SK-N-SH treated with all-trans-retinoic acid at 6 μM for 48 hours (cell line): ENCODE results near the gene IQCH.

Source experiments
- ATAC-seq: fragments of 200-7000 bp; cut with Tn5 transposase; 3 replicates; pipeline ENCODE4 v1.9.1; 2020; ENCODE audit warnings: mild to moderate bottlenecking, moderate library complexity
- ARNTL ChIP-seq: fragments of 450-650 bp; formaldehyde crosslinking; IDR thresholded peaks from 2 replicates; pipeline ENCODE4 v1.5.0; 2020; ENCODE audit warnings: low read depth, mild to moderate bottlenecking, moderate library complexity, borderline replicate concordance
- CSDC2 ChIP-seq: fragments of 250-450 bp; sonication (Bioruptor Pico); IDR thresholded peaks from 2 replicates; pipeline ENCODE4 v1.5.0; 2020; ENCODE audit warnings: mild to moderate bottlenecking, moderate library complexity
- GLIS3 ChIP-seq: fragments of 250-450 bp; sonication (Bioruptor Pico); IDR thresholded peaks from 2 replicates; pipeline ENCODE4 v1.5.0; 2020; ENCODE audit warnings: mild to moderate bottlenecking, moderate library complexity
- ISL1 ChIP-seq: fragments of 250-450 bp; sonication (Bioruptor Pico); IDR thresholded peaks from 2 replicates; pipeline ENCODE4 v2.1.2; 2022; ENCODE audit warnings: mild to moderate bottlenecking, moderate library complexity
- OSR1 ChIP-seq: fragments of 250-450 bp; sonication (Bioruptor Pico); IDR thresholded peaks from 2 replicates; pipeline ENCODE4 v1.8.0; 2022; ENCODE audit warnings: moderate library complexity, mild to moderate bottlenecking, inconsistent platforms
- PATZ1 ChIP-seq: fragments of 250-450 bp; sonication (Bioruptor Pico); IDR thresholded peaks from 2 replicates; pipeline ENCODE4 v1.8.0; 2020; ENCODE audit warnings: mild to moderate bottlenecking, moderate library complexity, borderline replicate concordance
- POU6F1 ChIP-seq: fragments of 250-450 bp; sonication (Bioruptor Pico); IDR thresholded peaks from 2 replicates; pipeline ENCODE4 v1.8.0; 2021; ENCODE audit warnings: low read depth, mild to moderate bottlenecking, moderate library complexity, borderline replicate concordance
- PPARA ChIP-seq: fragments of 250-450 bp; sonication (Bioruptor Pico); IDR thresholded peaks from 2 replicates; pipeline ENCODE4 v1.5.0; 2020; ENCODE audit warnings: mild to moderate bottlenecking, borderline replicate concordance
- SNAI2 ChIP-seq: fragments of 250-450 bp; sonication (Bioruptor Pico); IDR thresholded peaks from 2 replicates; pipeline ENCODE4 v1.5.0; 2020; ENCODE audit warnings: mild to moderate bottlenecking, moderate library complexity
- TCF4 ChIP-seq: fragments of 250-450 bp; sonication (Bioruptor Pico); IDR thresholded peaks from 2 replicates; pipeline ENCODE4 v1.8.0; 2021; ENCODE audit warnings: mild to moderate bottlenecking, moderate library complexity, borderline replicate concordance
- TOX ChIP-seq: fragments of 250-450 bp; sonication (Bioruptor Pico); IDR thresholded peaks from 2 replicates; pipeline ENCODE4 v1.8.0; 2021; ENCODE audit warnings: mild to moderate bottlenecking, moderate library complexity, borderline replicate concordance
- TSHZ2 ChIP-seq: fragments of 250-450 bp; sonication (Bioruptor Pico); IDR thresholded peaks from 2 replicates; pipeline ENCODE4 v1.5.0; 2020; ENCODE audit warnings: mild to moderate bottlenecking, moderate library complexity
- ZC3H10 ChIP-seq: fragments of 250-450 bp; sonication (Bioruptor Pico); IDR thresholded peaks from 2 replicates; pipeline ENCODE4 v1.5.1; 2021; ENCODE audit warnings: mild to moderate bottlenecking, moderate library complexity
- ZFP3 ChIP-seq: fragments of 250-450 bp; sonication (Bioruptor Pico); IDR thresholded peaks from 2 replicates; pipeline ENCODE4 v1.5.0; 2020; ENCODE audit warnings: mild to moderate bottlenecking, moderate library complexity
- ZFP30 ChIP-seq: fragments of 450-650 bp; formaldehyde crosslinking; IDR thresholded peaks from 2 replicates; pipeline ENCODE4 v1.5.0; 2022; ENCODE audit warnings: mild to moderate bottlenecking, moderate library complexity
- ZNF565 ChIP-seq: fragments of 450-650 bp; formaldehyde crosslinking; conservative IDR thresholded peaks from 2 replicates; pipeline ENCODE4 v1.5.0; 2020; ENCODE audit warnings: low read depth, mild to moderate bottlenecking, moderate library complexity
- ZNF70 ChIP-seq: fragments of 450-650 bp; formaldehyde crosslinking; IDR thresholded peaks from 2 replicates; pipeline ENCODE4 v1.5.0; 2020; ENCODE audit warnings: mild to moderate bottlenecking, moderate library complexity
- ZNF8 ChIP-seq: fragments of 450-650 bp; formaldehyde crosslinking; IDR thresholded peaks from 2 replicates; pipeline ENCODE4 v1.5.0; 2020; ENCODE audit warnings: mild to moderate bottlenecking, moderate library complexity
- TF ChIP-seq, protein P1 (sequence below): fragments of 250-450 bp; sonication (Bioruptor Pico); IDR thresholded peaks from 2 replicates; pipeline ENCODE4 v1.5.1; 2021; ENCODE audit warnings: mild to moderate bottlenecking, moderate library complexity

Gene IQCH

DNA sequence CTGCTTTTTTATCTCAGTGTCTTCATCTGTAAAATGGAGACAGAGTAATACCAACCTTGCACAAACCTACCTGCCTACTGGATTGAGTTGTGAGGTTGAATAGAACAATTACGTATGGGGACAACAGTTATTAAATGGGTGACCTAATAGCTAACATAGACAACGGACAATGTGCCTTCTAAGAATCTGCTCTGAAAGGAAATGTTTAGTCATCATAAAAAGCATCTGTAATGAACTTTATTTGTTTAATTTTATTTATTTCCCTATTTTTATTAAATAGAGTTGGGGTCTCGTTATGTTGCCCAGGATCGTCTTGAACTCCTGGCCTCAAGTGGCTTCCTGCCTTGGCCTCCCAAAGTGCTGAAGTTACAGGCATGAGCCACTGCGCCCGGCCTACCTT, 207.1 kb downstream of the IQCH start (continued):
- TF ChIP-seq, protein P1, sequence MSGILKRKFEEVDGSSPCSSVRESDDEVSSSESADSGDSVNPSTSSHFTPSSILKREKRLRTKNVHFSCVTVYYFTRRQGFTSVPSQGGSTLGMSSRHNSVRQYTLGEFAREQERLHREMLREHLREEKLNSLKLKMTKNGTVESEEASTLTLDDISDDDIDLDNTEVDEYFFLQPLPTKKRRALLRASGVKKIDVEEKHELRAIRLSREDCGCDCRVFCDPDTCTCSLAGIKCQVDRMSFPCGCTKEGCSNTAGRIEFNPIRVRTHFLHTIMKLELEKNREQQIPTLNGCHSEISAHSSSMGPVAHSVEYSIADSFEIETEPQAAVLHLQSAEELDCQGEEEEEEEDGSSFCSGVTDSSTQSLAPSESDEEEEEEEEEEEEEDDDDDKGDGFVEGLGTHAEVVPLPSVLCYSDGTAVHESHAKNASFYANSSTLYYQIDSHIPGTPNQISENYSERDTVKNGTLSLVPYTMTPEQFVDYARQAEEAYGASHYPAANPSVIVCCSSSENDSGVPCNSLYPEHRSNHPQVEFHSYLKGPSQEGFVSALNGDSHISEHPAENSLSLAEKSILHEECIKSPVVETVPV (CRISPR knock-in tag), result no peak
- TF ChIP-seq ZFP30 (CRISPR knock-in tag), result no peak
- no peak for TF ChIP-seq ISL1
- TF ChIP-seq TOX (CRISPR knock-in tag), result no peak
- no peak for TF ChIP-seq TSHZ2 (CRISPR knock-in tag)

- no peak for ATAC-seq
- TF ChIP-seq ZNF565 (CRISPR knock-in tag) (no peak), PATZ1 (CRISPR knock-in tag) (no peak), OSR1 (CRISPR knock-in tag) (no peak), PPARA (CRISPR knock-in tag) (no peak), ARNTL (CRISPR knock-in tag) (no peak)
- TF ChIP-seq, all 23 proteins: peak for 0
These were observed 208.3 kb downstream of the IQCH start for GRCh38 chr15:67462875-67463274.

DNA sequence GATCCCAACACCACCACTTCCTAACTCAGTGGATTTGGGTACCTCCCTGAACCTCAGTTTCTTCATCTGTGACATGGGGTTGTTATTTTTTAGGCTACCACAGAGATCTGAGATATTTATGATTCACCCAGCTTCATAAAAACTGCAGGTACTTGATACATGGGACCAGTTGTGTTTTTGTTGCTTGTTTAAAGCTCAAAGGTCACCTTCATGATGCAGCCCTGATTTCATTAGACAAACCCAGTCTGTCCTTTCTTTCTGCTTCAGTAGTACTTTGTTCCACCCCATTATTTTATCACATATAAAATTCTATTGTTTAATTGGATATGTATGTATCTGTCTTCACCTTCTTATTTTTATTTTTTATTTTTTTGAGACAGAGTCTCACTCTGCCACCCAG, 208.9 kb downstream of the IQCH start:
- no peak for ATAC-seq
- TF ChIP-seq ZC3H10 (CRISPR knock-in tag) (no peak), ISL1 (no peak), ZNF70 (CRISPR knock-in tag) (no peak), TCF4 (CRISPR knock-in tag) (no peak), CSDC2 (CRISPR knock-in tag) (no peak), ZFP3 (CRISPR knock-in tag) (no peak)
- TF ChIP-seq, protein P1 (CRISPR knock-in tag), result no peak
- TF ChIP-seq, all 23 proteins: peak for 0

DNA sequence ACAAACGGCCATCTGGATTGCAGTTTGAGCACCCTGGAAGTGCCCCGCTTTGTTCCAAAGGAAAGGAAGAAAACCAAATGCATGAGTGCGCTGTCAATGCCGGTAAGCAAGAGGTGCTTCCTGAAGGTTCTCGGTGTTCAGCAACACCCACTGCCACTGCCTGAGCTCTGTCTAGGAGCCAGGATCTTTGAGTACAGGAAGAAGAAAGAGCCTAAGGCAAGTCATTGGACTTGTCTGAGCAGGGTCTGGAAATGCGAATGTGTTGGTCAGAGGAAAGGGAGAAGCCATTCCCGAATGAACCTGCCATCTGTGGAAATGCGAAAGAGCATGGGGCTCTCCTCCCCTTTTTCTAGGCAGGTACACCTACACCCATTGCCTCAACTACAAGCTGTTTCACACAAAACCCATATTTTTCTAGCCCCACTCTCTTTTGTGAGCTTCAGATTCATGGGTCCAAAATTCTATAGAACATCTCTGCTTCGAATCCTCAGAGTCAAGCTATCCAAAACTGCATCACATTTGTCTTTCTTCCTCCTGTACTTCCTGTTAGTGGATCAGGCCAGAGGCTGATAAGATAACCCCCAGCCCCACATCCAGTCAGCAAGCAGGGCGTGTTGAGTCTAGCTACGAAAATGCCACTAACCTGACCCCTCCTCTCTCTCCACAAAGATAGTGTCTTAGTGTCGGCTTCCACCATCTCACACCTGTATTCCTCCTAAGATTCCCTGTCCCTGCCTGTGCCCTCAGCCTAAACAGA, 210.8 kb downstream of the IQCH start:
- no peak for ATAC-seq

DNA sequence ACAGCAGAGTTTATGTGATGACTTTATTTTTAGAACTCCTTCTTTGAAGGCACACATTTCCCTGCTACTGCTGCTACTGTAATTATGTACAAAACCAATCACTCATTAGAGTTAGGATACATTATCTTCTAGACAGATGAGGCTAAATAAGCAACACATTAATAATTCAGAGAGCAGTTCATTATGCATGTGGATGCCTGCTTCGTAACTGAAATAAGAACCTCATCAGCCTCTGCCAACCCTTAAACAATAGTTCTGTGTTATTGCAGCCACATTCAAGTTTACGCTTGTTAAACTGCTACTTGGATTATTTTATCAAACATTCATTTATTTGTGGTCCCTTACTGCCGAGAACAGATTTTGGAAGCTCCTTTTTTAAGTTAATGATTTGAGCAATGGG, 213.8 kb downstream of the IQCH start:
- no peak for ATAC-seq
- TF ChIP-seq SNAI2 (CRISPR knock-in tag), result no peak
- TF ChIP-seq ZNF565 (CRISPR knock-in tag), result no peak
- no peak for TF ChIP-seq ZNF70 (CRISPR knock-in tag)
- no peak for TF ChIP-seq TCF4 (CRISPR knock-in tag)
- no peak for TF ChIP-seq ZNF8 (CRISPR knock-in tag)
- TF ChIP-seq ZFP30 (CRISPR knock-in tag), result no peak
- no peak for TF ChIP-seq POU6F1 (CRISPR knock-in tag)
- no peak for TF ChIP-seq PATZ1 (CRISPR knock-in tag)
- TF ChIP-seq ARNTL (CRISPR knock-in tag), result no peak
- no peak for TF ChIP-seq PPARA (CRISPR knock-in tag)
- TF ChIP-seq GLIS3, result no peak
- TF ChIP-seq CSDC2 (CRISPR knock-in tag), result no peak
- TF ChIP-seq ISL1, result no peak

More for the DNA sequence above, 210.8 kb downstream of the IQCH start:
- TF ChIP-seq, protein P1 (CRISPR knock-in tag), result no peak
